ENCODE results near the gene TANC1.

TANC1 gene

DNA sequence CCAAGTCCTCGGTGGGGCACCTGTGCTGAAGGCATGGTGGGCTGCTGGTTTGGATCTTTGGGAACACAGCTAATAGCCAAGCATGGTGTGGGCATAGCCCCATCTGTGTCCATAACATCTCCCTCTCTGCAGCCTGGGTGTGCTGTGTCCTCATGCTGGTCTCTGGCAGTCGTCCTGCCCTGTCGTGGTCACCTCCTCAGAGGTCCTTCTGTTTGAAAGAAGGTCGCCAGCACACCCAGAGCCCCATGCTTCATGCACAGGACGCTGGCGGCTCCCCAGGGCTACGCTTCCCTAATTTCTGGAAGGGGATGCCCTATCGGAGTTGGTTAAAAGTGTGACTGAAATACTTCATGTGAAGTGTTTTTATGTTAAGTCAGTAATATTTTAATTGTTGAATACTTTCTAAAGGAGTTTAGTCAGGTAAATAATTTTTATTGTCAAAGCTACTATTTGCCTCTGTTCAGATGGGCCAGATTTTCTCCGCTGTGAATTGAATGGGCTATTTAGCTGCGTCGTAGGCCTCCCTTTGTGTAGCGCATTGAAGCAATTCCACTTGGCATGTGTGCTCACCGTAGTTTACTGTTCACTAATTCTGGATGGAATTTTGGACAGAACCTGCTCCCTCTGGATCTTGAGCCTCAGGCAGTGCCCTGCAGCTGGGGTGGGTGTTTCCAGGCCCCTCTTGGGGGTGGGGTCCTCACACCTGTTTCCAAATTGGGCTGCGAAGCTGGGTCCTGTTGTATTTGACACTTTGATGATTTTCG lies 236.1 kb downstream of the TANC1 start:
- DNase-seq: no peak

DNA sequence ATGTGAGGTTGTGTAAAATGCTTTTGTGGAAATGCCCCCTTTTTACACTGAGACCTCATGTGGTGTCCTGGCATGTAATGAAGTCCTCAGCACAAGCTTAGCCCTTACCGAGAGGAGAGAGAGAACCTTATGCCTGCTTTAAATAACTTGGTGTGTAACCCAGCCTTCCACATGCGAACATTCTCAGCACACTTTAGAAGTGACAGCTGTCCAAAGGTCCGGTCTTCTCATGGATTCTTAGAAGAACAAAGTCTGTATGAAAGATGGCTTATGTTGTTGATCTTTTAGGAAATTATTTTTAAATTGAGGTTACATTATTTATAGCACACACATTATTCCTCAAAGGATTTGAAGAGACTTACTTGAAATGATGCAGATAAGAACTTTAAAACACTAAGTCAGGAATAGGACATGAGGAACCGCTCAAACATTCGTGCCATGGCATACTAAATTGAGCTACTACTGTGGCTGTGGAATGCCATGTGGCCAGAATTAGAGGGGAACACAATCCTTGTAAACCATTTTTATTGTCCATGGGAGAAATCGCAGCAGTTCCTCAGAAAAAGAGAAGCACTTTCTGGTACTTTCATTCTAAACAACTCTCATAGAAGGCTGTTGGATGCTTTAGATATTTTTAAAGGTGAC lies 238.4 kb downstream of the TANC1 start:
- no peak for DNase-seq

DNA sequence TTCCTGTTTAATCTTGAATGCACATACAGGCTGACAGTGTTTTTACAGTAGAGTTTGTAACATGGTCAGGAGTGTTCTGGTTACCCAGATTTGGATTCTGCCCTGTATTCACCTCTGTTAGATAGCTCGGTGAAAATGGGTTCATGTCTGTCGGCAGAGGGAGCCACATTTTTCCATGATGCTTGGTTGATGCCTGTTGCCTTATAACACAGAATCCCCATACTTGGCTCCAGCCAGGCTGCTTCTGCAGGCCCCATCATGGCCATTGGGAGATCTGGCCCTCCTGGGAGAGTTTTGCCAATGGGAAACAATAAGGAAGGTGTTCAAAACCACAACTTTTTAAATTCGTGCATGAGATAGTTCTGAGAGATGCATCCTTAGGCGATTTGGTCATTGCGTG lies 240.0 kb downstream of the TANC1 start:
- no peak for DNase-seq

DNA sequence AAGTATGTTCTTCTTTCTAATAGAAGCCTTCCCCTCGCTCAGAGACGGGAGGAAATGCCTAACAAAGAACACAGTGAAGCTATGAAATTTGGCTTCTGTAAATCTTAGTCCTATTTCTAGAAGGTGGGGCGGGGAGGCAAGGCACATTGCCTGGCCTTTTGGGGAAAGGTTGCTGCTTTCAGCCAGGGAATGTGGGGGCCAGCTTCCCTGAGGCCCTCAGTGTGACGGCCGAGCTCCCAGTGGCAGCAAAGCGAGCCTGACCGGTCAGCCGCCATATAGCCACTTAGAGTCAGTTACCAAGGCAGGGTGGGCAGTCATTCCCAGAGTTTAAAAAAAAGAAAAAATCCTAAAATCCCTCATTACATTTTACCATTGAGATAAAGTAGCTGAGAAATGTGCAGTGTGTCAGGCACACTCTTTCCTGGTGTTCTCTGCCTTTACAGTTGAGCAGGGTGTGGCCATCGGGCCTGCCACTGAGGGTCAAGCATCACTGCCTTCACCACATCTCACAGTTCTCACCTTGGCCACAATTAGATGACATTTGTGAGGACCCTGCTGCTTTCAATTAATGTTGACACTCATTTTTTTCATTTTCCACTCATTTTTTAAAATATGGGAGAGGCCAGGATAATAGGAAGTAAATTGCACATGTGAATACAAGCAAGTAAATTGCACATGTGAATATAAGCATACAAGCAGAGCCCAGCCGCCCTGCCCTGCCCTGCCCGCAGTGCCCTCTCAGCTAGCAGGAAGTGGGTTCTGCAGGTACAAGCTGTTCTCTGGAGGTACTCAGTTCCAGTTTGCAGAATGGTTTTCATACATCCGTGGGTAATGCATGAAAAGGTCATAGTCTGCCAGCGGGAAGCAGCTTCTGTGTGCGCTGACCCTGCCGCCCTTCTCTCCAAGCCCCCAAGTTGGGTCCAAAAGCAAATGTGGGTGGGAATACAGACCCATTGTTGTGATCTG lies 241.2 kb downstream of the TANC1 start:
- peak; percentile 10 to 17 for DNase-seq

DNA sequence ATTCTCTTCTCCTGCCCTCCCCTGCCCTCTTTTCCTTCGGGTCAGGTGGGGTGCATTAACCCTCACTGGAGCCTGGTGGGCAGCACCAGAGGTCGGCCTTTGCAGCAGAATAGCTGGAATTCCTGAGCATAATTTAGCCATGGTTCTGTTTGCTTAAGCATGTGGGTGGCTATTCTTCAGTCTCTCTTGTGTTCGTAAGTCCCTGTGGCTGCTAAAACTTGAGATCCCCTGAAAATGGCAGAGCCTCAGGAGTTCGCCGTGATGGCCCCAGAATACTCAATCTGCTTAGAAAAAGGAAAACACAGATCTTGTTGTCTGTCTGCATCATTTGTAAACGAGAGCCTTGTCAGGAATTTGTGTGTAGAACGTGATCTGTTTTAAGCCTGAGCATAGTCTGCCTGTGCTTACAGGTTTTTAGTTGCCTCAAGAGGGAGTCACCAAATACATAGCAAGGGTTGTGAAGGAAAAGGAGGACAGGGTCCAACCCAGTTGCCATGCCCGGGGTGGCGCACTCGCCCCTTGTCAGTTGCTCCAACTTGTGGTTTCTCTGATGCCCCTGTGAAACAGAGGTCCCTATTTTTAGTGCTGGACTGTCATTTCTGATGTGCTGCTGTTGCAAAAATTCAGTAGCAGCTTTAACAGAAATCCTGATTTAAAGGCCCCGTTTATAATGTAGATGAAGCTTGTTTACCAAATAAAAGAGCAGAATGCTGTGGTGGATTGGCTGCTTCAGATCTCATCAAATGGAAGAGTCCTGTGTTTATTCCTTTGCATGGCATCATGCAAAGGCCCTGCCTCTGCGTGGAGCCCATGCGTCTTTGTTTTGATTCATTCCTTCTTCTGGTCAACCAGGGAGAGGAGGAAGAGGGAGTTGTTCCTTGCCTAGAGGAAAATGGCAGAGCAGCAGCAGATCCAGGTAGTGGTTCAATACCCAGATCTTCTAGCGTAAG lies 243.3 kb downstream of the TANC1 start:
- DNase-seq: no peak

DNA sequence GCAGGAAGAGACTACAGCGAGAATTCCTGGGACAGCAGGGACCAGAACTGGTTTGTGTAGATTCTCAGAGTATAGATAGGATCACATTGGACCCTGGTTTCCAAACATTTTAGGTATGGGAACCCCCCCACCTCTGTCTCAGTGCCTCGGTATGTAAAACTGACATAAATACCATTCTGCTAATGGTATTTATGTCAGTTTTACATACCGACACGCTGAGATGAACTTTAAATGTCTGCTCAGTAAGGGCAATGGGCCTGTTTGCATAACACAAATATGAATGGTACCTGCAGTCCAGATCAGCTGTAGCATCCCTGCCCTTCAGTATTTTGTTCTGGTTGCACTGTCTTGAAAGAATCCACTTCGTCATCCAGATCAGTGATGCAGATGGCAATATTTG lies 244.9 kb downstream of the TANC1 start:
- DNase-seq: no peak

DNA sequence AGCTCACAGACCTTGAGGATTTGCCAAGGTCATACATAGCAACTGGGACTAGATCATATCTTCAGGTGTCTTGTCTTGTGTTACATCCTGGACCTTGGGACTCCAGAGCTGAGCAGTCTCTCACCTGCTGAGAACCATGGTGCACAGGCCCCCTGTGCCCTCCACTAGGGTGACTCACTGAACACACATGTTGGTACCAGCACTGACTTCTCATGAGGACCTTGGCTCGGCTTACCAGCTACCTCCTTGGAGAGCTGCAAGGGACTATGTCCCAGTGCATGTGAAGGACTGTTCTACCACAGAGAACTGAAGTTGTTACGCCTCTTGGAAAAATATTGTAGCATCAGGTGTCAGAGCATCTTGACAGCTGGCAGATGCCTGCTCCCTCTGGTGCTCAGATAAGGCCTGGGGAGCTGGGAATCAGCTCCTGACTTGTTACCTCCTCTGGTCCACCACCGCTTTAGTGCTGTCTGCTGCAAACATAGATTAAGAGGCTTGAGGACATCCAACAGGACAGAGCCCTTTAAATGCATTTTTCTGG lies 246.0 kb downstream of the TANC1 start:
- DNase-seq: no peak

DNA sequence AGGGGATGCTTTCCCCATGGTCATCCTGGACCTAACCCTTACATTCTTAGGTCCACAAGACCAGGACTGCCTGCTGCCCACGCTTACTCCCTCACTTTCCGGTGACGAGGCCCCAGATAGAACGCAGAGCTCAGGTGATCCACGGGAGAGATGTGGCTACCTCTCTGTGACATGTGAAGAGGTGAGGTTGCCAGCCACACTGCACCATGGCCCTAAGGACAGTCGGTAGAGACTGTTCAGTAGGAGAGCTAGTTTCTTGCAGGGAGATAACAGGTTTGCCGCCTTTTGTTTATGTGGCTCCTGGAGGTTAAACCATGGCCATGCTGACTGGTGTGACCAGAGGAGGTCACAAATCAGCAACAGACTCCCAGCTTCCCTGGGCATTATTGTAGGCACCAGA lies 246.7 kb downstream of the TANC1 start:
- no peak for DNase-seq

DNA sequence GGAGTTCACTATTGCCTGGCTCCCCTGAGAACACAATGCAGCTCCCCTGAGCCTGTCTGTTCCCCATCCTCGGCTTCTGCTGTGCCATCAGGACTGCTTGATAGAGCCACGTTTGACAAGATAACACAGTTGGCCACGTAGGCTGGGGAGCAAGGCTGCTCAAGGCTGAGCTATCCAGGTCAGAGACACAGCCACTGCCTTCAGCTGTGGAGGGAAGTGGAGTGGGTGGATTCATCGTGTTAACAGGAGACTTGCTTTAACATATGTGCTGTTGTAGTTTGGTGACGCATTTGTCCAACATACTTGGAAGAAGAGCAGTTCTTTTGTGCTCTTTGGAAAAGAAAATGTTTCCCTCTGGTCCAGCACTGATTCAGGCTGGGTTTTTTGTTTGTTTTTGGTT lies 249.2 kb downstream of the TANC1 start:
- DNase-seq: no peak

DNA sequence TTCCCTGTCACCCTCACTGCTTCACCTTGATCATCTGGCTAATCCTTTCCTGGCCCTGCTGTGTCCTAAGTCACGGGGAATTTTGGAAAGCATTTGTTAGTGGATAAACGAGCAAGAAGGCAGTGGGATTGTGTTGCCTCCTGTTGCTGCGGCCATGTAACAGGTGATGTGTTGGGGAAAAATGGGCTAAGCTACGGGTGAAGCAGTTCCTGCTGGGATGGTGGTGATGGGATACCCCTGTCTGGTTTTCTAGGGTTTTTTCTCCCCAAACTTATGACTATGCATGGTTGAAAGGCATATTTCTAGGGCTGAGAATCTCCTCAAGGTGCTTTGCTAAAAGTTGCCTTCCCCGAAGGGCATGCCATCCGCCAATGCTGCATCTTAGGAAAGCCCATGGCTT lies 249.9 kb downstream of the TANC1 start:
- no peak for DNase-seq

DNA sequence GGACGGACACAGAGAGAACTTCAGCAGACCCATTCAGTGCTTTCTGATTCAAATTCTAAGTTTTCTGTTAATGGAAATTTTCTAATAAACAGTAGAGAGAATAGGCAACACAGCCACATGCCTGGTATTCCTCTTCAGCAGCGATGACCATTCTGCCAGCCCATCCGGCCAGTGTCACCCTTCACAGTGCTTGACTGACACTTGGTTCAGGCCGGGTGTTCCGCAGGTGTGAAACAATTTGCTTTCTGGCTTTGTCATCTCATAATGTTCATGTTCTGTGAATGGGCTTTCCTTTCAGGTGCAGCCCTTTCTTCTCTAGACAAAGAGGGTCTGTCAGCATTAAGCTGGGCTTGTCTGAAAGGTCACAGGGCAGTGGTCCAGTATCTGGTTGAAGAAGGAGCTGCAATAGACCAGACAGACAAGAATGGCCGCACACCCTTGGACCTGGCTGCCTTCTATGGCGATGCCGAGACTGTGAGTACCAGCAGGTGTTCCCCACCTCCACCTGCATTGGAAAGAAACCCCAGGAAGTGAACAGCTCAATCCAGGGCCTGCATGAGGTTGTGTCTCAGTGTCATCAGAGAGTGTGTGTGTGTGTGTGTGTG lies 251.1 kb downstream of the TANC1 start:
- no peak for DNase-seq

DNA sequence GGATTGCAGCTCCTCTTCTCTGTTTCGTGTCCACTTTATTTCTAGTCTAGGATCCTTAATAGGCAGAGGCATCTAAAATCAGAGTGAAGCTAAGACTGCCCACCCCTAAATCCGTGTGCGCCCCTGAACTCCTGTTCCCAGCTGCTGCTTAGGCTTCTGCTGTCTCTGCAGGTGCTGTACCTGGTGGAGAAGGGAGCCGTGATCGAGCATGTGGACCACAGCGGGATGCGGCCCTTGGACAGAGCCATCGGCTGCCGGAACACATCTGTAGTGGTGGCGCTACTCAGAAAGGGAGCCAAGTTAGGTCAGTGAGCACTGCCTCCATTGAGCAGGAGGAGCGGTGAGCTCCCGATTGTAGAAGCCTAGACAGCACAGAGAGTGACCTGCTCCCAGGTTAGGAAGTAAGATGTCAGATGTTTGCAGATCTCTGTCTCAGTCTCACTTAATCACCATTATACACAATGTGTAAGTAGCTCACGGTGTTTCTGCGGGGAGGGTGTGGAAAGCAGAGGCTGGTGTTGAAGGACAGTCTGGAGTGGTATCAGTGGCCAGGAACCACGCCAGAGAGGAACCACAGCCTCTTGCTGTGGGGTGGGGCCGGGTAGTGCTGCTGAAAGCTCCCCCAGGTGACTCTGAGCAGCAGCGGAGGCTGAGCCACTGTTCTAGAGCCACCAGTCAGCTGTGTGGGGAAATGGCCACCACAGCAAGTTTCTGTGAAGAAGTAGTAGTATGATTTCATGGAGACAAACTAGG lies 255.8 kb downstream of the TANC1 start:
- DNase-seq: no peak

DNA sequence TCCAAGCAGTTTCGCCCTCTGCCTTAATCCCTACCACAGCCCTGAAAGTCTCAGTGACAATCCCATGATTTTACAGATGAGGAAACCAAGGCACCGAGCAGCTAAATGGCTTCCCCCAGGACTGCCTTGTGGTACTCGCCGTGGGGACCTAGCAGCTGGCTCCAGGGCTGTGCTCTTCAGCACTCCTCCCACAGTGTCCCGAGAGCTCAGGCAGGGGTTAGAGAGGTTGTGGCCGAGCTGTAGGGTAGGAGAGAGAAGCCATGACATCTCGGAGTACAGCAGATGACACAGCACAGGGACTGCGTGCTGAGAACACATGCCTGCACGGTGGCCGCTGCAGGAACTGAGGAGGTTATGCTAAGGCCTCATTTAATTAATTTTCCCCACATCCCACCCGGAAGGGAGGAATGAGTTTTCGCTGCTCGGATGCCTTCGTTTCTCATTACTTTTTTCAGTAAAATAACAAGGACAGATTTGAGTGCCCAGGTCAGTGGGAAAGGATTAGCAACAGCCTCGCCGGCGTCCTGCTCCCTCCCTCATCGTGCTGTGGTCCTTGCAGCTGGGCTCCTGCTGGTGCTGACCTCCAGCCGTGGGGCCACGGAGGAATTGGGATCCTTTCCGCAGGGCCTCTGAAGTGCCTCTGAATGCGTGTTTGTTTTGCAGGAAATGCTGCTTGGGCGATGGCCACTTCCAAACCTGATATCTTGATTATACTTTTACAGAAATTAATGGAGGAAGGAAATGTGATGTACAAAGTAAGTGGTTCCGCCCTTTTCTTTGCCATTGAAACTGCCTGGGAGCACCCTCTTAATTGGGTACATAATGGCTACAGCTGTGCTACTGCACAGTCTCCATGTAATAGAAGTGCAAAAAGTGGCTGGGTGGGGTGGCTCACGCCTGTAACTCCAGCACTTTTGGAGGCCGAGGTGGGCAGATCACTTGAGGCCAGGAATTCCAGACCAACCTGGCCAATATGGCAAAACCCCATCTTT lies 256.9 kb downstream of the TANC1 start:
- DNase-seq: no peak

DNA sequence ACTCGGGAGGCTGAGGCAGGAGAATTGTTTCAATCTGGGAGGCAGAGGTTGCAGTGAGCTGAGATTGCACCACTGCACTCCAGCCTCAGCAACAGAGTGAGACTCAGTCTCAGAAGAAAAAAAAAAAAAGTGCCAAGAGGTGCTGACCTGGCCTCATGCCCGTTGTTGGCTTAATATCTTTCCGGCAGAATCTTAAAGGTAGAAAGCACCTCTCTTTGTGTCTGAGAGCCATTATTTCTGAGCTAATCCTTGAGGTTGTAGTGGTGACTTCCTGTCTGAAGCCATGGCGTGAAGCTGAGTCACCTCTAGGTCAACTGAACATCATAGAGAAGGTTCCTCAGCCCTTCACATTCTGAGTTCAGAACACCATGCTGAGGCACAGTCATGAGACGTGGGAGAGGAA lies 257.6 kb downstream of the TANC1 start:
- no peak for DNase-seq

DNA sequence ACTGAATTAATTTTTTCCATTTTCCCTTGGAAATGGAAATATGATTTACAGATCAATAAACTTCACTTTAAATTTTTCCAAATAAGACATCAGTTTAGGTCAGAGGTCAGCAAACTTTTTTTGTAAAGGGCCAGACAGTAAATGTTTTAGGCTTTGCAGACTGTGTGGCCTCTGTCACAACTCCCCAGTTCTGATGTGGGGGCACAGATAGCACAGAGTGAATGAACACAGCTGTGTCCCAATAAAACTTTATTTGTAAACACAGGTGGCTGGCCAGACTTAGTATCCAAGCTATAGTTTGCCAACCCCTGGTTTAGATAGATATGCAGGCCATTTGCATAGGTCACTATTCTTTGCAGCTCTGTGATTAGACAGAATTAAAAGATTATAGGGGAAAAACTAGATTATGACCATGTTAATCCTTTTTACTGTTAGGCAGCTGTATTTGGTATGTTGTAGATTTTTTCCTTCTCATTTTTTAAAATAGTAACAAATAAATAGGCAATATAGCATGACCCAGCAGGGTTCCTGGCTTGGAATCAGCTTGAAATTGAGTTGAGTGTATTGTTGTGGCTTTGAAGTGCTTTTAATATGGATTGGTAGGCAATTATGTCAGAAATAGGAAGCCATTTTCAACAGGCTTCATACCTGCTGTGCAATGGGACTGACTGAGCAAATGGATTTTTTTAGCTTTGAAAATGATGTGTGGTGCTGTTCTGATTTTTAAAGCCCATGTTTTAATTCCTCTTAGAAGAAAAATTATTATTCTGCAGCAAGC lies 258.4 kb downstream of the TANC1 start:
- DNase-seq: no peak

DNA sequence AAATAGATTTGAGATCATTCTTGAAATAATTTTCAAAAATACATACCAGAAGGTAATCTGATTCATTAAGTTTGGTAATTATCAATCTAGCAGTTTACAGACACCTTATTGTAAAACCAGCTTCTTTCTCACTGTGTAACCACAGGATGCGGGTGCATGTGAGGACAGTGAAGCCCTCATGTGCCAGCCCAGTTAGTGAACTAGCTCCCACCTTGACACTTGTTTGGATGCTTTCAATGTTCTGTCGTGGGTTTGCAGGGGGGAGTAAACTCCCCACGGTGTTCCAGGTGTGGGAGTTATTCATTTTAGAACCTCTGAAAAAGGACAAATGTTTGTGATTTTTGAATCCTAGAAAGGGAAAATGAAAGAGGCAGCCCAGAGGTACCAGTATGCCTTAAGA lies 259.0 kb downstream of the TANC1 start:
- DNase-seq: no peak

DNA sequence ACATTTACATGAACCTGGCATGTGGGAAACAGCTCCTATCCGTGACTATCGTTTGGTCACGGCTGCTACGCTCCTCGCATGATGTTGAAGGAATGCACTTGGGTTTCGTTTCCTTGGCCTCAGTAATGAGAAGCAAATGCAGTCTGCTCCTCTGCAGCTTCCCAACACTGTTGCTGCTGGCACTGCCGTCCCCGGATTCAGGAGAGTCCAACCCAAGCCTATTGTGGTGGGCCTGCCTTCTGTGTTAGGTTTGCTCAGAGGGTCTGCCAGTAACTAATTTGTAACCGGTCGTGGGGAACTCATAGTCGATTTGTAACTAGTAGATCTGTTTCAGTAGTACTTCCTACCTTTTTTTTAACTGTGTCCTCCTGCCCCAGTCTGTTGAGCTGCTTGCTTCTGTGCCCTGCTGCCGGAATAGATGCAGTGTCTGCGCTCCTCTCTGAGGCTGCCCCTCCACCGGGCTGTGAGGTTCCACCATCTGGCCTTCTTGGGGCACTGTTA lies 259.7 kb downstream of the TANC1 start:
- no peak for DNase-seq

DNA sequence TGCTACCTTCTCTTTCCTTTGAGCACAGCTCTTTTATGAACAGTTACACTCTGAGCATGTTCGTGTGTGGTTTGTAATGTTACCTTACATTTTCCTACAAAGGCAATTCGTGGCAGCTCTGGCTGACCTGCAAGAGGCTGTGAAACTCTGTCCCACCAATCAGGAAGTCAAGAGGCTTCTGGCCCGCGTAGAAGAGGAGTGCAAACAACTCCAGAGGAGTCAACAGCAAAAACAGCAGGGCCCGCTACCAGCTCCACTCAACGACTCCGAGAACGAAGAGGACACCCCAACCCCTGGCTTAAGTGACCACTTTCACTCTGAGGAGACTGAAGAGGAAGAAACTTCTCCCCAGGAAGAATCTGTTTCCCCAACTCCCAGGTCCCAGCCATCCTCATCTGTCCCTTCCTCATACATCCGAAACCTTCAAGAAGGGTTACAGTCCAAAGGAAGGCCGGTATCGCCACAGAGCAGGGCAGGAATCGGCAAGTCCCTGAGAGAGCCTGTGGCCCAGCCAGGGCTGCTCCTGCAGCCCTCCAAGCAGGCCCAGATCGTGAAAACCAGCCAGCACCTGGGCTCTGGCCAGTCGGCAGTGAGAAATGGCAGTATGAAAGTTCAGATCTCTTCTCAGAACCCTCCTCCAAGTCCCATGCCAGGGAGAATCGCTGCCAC lies 261.2 kb downstream of the TANC1 start:
- DNase-seq: no peak
